ENCODE results near the gene PARD6A. TPM values are rescaled to one million over a fixed set of nuclear protein-coding genes. Genes with fewer than 3 reads are reported as not detected.
A peak's percentile ranks its signal among the peaks of the same experiment; 100 is the strongest.
"Not testable (repeated sequence)": the region's sequence is repeated elsewhere in the genome, so short reads cannot be mapped to it uniquely, and the experiment has no call there.

Gene PARD6A
- total RNA-seq, 1 donor from 2014 or later = 3.4 TPM

- intact Hi-C loops (cut with micrococcal nuclease) = no loop called here
- no peak for DNase-seq
- Histone ChIP-seq H3K4me1 (peaks cover 23% of the 10 kb centered on the region), H3K27me3 (ENCODE audit: low read depth) (no peaks in the 10 kb centered on the region), H3K36me3 (peaks cover 11% of the 10 kb centered on the region), H3K27ac (replicated peaks) (peak overlapping the region; percentile 79), H3K4me3 (no peak overlapping the region), H3K9me3 (replicated peaks) (no peaks in the 10 kb centered on the region)
- no peak for TF ChIP-seq CTCF (IDR thresholded peaks at IDR 0.05; ENCODE audit: borderline replicate concordance)
Measured at GRCh38 chr16:67685388-67686112, 24.8 kb downstream of the PARD6A start.

GRCh38 chr16:67693517-67694285 is 32.9 kb downstream of the PARD6A start:
- H3K36me3 ChIP-seq; H3K27ac ChIP-seq (replicated peaks); intact Hi-C loops (cut with micrococcal nuclease); H3K4me1 ChIP-seq; DNase-seq; H3K27me3 ChIP-seq (ENCODE audit: low read depth); H3K4me3 ChIP-seq; H3K9me3 ChIP-seq (replicated peaks): not testable (repeated sequence)

DNA sequence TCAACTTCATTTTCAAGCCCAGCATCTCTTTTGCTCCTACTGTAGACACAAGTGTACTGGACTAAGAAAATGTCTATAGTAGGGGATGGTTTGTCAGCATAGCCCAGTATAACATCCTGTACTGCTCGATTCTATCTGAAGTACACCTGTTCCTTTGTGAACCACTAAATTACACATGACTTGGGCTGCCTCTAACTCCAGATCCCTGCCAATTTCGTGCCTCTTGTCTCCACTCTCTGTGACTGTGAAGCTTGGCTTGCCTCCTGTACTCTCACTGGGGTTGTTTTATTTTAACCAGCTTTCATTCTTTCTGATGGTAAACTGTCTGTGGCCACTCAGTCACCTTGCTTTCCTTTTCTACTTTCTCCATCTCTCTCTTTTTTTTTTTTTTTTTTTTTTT is 33.9 kb downstream of the PARD6A start:
- TF ChIP-seq CTCF (IDR thresholded peaks at IDR 0.05; ENCODE audit: borderline replicate concordance) = no peak
- Histone ChIP-seq H3K27ac (replicated peaks) (no peak overlapping the region), H3K27me3 (ENCODE audit: low read depth) (no peaks in the 10 kb centered on the region), H3K9me3 (replicated peaks) (peaks cover 7% of the 10 kb centered on the region), H3K4me1 (peaks cover 6% of the 10 kb centered on the region), H3K4me3 (no peak overlapping the region), H3K36me3 (peaks cover 4% of the 10 kb centered on the region)
- intact Hi-C loops (cut with micrococcal nuclease) = no loop called here
- no peak for DNase-seq

- no peak overlapping the region for H3K27ac ChIP-seq (replicated peaks)
- peaks cover 4% of the 10 kb centered on the region for H3K36me3 ChIP-seq
- no peak for TF ChIP-seq CTCF (IDR thresholded peaks at IDR 0.05; ENCODE audit: borderline replicate concordance)
- intact Hi-C loops (cut with micrococcal nuclease) = no loop called here
- H3K9me3 ChIP-seq (replicated peaks) = peaks cover 7% of the 10 kb centered on the region
- H3K27me3 ChIP-seq (ENCODE audit: low read depth) = no peaks in the 10 kb centered on the region
- H3K4me3 ChIP-seq = no peak overlapping the region
- DNase-seq = no peak
- peaks cover 6% of the 10 kb centered on the region for H3K4me1 ChIP-seq
Measured at GRCh38 chr16:67697422-67698185, 36.8 kb downstream of the PARD6A start.

GRCh38 chr16:67699265-67699664 is 38.5 kb downstream of the PARD6A start:
- intact Hi-C loops (cut with micrococcal nuclease) = no loop called here
- H3K4me3 ChIP-seq = no peak overlapping the region
- peaks cover 4% of the 10 kb centered on the region for H3K36me3 ChIP-seq
- no peak for DNase-seq
- no peak overlapping the region for H3K27ac ChIP-seq (replicated peaks)
- H3K4me1 ChIP-seq = peaks cover 12% of the 10 kb centered on the region
- peaks cover 7% of the 10 kb centered on the region for H3K9me3 ChIP-seq (replicated peaks)
- TF ChIP-seq CTCF (IDR thresholded peaks at IDR 0.05; ENCODE audit: borderline replicate concordance) = no peak
- H3K27me3 ChIP-seq (ENCODE audit: low read depth) = no peaks in the 10 kb centered on the region
